Smooth muscle cell of the umbilical artery (primary cell): Measurements from ENCODE around the gene REEP3. TPM values are rescaled to one million over a fixed set of nuclear protein-coding genes. Genes with fewer than 3 reads are reported as not detected.

Source experiments
- total RNA-seq: library from RNA; depleted of rRNA; stranded (reverse); fragments of >200 nt; gene quantifications from 2 replicates; pipeline ENCODE4 v1.2.3, GENCODE V29; 2014

The REEP3 gene, protein sequence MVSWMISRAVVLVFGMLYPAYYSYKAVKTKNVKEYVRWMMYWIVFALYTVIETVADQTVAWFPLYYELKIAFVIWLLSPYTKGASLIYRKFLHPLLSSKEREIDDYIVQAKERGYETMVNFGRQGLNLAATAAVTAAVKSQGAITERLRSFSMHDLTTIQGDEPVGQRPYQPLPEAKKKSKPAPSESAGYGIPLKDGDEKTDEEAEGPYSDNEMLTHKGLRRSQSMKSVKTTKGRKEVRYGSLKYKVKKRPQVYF
- 49.0 and 64.9 TPM in 2 replicates for total RNA-seq

DNA sequence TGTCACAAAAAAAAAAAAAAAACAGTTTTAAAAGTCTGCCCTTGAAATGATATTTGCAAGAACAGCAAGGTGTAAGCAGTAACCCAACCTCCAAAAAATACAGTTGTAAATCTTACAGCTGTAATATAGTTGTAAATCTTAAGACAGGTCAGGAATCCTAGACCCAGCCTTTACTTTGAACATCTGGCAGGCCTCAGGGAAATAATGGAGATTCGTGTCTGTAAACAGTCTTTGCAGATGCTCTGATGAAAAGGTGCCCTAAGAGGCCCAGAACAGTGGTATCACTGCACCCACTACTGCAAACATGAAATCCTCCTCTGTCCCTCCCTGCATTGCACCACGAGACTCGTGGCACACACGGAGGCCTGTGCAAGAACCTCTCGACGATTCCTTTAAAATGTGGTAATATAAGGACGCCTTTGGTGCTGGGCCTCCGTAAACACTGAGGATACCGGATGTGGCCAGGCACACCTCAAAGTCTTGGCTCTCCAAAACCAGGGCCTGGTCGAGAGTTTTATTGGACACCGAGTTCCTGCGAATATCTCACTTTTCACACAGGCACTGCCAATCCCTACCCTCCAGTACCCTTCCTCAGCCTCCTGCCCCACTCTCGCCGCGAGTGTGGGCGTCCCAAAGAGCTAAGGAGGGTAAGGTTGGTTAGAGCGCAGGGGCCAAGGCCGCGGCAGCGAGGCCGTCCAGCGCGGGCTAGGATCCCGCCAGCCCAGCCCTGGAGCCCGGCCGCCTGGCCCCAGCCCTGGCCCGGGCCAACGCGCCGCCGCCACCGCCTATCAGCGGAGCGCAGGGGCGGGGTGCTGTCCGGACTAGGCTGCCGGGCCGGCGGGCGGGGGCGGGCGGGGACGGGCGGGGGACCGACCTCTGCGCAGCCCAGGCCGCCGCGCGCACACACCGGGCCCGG is at the start of gene REEP3:
Gene REEP3, plus strand, starts transcription at position 902 of the 916 bp plus-strand sequence. CDS start 145 bp downstream, outside the sequence.

Other genes with a start within 250 kb of the REEP3 start
- 60.6 and 89.4 TPM in 2 replicates for gene JMJD1C, start 55.4 kb upstream of the REEP3 start, total RNA-seq